PC-3 (cell line): ENCODE results near the gene MYO3B. TPM values are rescaled to one million over a fixed set of nuclear protein-coding genes. Genes with fewer than 3 reads are reported as not detected.

Experiments
- ATAC-seq: fragments of 200-7000 bp; cut with Tn5 transposase; 2 replicates; pipeline ENCODE4 v1.9.1; 2020; ENCODE audit warnings: mild to moderate bottlenecking, moderate library complexity
- BruUV-seq: library from RNA; stranded (reverse); fragments of 400-500 nt; replicated peaks from 2 replicates; lab custom pipeline; 2021; lab: Mats Ljungman, UMichigan
- CTCF ChIA-PET: fragments of 300-600 bp; sonication (Branson Sonifier 250); formaldehyde crosslinking; loops from one replicate; lab custom pipeline; 2022; ENCODE audit warnings: antibody characterized with exemption; lab: Charles Lee
- POLR2A ChIA-PET: fragments of 300-600 bp; sonication (Branson Sonifier 250); formaldehyde crosslinking; loops from one replicate; lab custom pipeline; 2022; ENCODE audit warnings: antibody characterized with exemption; ENCODE audit not compliant: unreplicated experiment; lab: Charles Lee
- DNase-seq: peaks from one replicate; pipeline ENCODE4 v3.0.0-alpha.2; 2015
- H2AFZ ChIP-seq: fragments of 300-600 bp; sonication (generic); 2 replicates; pipeline ENCODE4 v1.6.0; 2016; ENCODE audit warnings: antibody characterized with exemption, low read length
- H3F3A ChIP-seq: fragments of 300-600 bp; sonication (generic); one replicate; pipeline ENCODE4 v1.6.0; 2017; ENCODE audit warnings: antibody characterized with exemption, low read length, control low read depth, mild to moderate bottlenecking; ENCODE audit not compliant: unreplicated experiment
- H3K27ac ChIP-seq: fragments of 300-600 bp; sonication (generic); 2 replicates; pipeline ENCODE4 v1.5.1; 2016; ENCODE audit warnings: mild to moderate bottlenecking, low read length
- H3K27me3 ChIP-seq: fragments of 300-600 bp; sonication (generic); 2 replicates; pipeline ENCODE4 v1.6.1; 2016; ENCODE audit warnings: low read length, mixed read lengths
- H3K36me3 ChIP-seq: fragments of 300-600 bp; sonication (generic); 2 replicates; pipeline ENCODE4 v1.6.1; 2016; ENCODE audit warnings: low read depth, mixed run types, low read length, mixed read lengths
- H3K4me1 ChIP-seq: fragments of 300-600 bp; sonication (generic); 2 replicates; pipeline ENCODE4 v1.5.1; 2016; ENCODE audit warnings: low read length; ENCODE audit not compliant: insufficient read depth
- H3K4me2 ChIP-seq: fragments of 300-600 bp; sonication (generic); 2 replicates; pipeline ENCODE4 v1.6.0; 2016; ENCODE audit warnings: low read length
- H3K4me3 ChIP-seq: fragments of 300-600 bp; sonication (generic); 2 replicates; pipeline ENCODE4 v1.5.1; 2016; ENCODE audit warnings: mild to moderate bottlenecking, low read length, mixed read lengths
- H3K79me2 ChIP-seq: fragments of 300-600 bp; sonication (generic); 2 replicates; pipeline ENCODE4 v1.6.1; 2017; ENCODE audit warnings: low read length, mixed read lengths
- H3K9ac ChIP-seq: fragments of 300-600 bp; sonication (generic); 2 replicates; pipeline ENCODE4 v1.6.0; 2016; ENCODE audit warnings: mild to moderate bottlenecking, low read length
- H3K9me2 ChIP-seq: fragments of 300-600 bp; sonication (generic); replicated peaks from 2 replicates; pipeline ENCODE4 v1.6.1; 2016; ENCODE audit warnings: mixed run types, low read length, mixed read lengths
- H3K9me3 ChIP-seq: fragments of 300-600 bp; sonication (generic); 2 replicates; pipeline ENCODE4 v1.6.1; 2016; ENCODE audit warnings: low read length, mixed read lengths
- H4K20me1 ChIP-seq: fragments of 300-600 bp; sonication (generic); 2 replicates; pipeline ENCODE4 v1.6.1; 2016; ENCODE audit warnings: low read length, mixed read lengths
- CTCF ChIP-seq: fragments of 300-600 bp; sonication (generic); conservative IDR thresholded peaks from 2 replicates; pipeline ENCODE4 v1.5.1; 2017; ENCODE audit warnings: antibody characterized with exemption, low read depth, mild to moderate bottlenecking, low read length
- EZH2 ChIP-seq: fragments of 300-600 bp; sonication (generic); IDR thresholded peaks from one replicate; pipeline ENCODE4 v1.6.1; 2017; ENCODE audit warnings: antibody characterized with exemption, mild to moderate bottlenecking, low read length; ENCODE audit not compliant: unreplicated experiment
- EZH2phosphoT487 ChIP-seq: fragments of 300-600 bp; sonication (generic); IDR thresholded peaks from 2 replicates; pipeline ENCODE4 v1.6.1; 2018; ENCODE audit warnings: mild to moderate bottlenecking, antibody characterized with exemption, low read length, borderline replicate concordance
- intact Hi-C: fragments of 100-400 bp; cut with micrococcal nuclease; formaldehyde crosslinking; loops from 2 replicates; pipeline ENCODE4 v1.9.0; 2023
- total RNA-seq: library from RNA; depleted of rRNA; stranded (reverse); fragments of >200 nt; gene quantifications from 2 replicates; pipeline ENCODE4 v1.2.3, GENCODE V29; 2014

MYO3B gene
- total RNA-seq, 1 experiment from 2014 or later: 1.1 TPM

- ChIA-PET POLR2A (interaction anchor here (0.6 kb wide), 1 partner anchor 13 kb away, joined by 9 read pairs; no protein-coding TSS in a partner anchor), CTCF (no interaction called here)
- DNase-seq: no peak
These were observed 511.5 kb downstream of the MYO3B start for GRCh38 chr2:170689481-170689880.

GRCh38 chr2:170690640-170691039 lies 512.7 kb downstream of the MYO3B start:
- Histone ChIP-seq H3K9me2 (no peaks in the 10 kb centered on the region), H3K9ac (no peak overlapping the region), H3K79me2 (no peaks in the 10 kb centered on the region), H3K36me3 (no peaks in the 10 kb centered on the region), H3K27ac (no peak overlapping the region), H3F3A (no peaks in the 10 kb centered on the region), H4K20me1 (no peaks in the 10 kb centered on the region), H2AFZ (no peak overlapping the region), H3K9me3 (no peaks in the 10 kb centered on the region), H3K4me1 (no peaks in the 10 kb centered on the region), H3K4me3 (no peak overlapping the region), H3K27me3 (no peaks in the 10 kb centered on the region), H3K4me2 (no peak overlapping the region)
- DNase-seq (no peak), ATAC-seq (no peak)
- intact Hi-C loops: no loop called here
- TF ChIP-seq EZH2 (no peak), CTCF (no peak), EZH2phosphoT487 (no peak)
- POLR2A ChIA-PET: no interaction called here
- CTCF ChIA-PET: no interaction called here
- BruUV-seq: no TSS peak

More at GRCh38 chr2:170689481-170689880, 511.5 kb downstream of the MYO3B start:
- no TSS peak for BruUV-seq
- Histone ChIP-seq H3K27ac (no peak overlapping the region), H3K4me2 (no peak overlapping the region), H3F3A (no peaks in the 10 kb centered on the region), H2AFZ (no peak overlapping the region), H3K4me3 (no peak overlapping the region), H4K20me1 (no peaks in the 10 kb centered on the region), H3K4me1 (no peaks in the 10 kb centered on the region), H3K27me3 (no peaks in the 10 kb centered on the region), H3K9me3 (no peaks in the 10 kb centered on the region), H3K9ac (no peak overlapping the region), H3K36me3 (no peaks in the 10 kb centered on the region), H3K79me2 (no peaks in the 10 kb centered on the region), H3K9me2 (no peaks in the 10 kb centered on the region)
- no peak for ATAC-seq
- TF ChIP-seq EZH2phosphoT487 (no peak), CTCF (no peak), EZH2 (no peak)
- intact Hi-C loops: no loop called here

GRCh38 chr2:170694316-170694715 lies 516.4 kb downstream of the MYO3B start:
- TF ChIP-seq EZH2phosphoT487 (no peak), CTCF (no peak), EZH2 (no peak)
- Histone ChIP-seq H3K4me1 (no peaks in the 10 kb centered on the region), H3K4me3 (no peak overlapping the region), H3K79me2 (no peaks in the 10 kb centered on the region), H3K9ac (no peak overlapping the region), H2AFZ (no peak overlapping the region), H3K36me3 (no peaks in the 10 kb centered on the region), H3K9me3 (no peaks in the 10 kb centered on the region), H3K27me3 (no peaks in the 10 kb centered on the region), H4K20me1 (no peaks in the 10 kb centered on the region), H3K27ac (no peak overlapping the region), H3F3A (no peaks in the 10 kb centered on the region), H3K9me2 (no peaks in the 10 kb centered on the region), H3K4me2 (no peak overlapping the region)
- CTCF ChIA-PET: no interaction called here
- intact Hi-C loops: no loop called here
- no peak for DNase-seq
- ATAC-seq: no peak
- no TSS peak for BruUV-seq
- POLR2A ChIA-PET: no interaction called here
